ENCODE results near the gene FAM131A. TPM values are rescaled to one million over a fixed set of nuclear protein-coding genes. Genes with fewer than 3 reads are reported as not detected.
A peak's percentile ranks its signal among the peaks of the same experiment; 100 is the strongest.

Gene FAM131A, protein sequence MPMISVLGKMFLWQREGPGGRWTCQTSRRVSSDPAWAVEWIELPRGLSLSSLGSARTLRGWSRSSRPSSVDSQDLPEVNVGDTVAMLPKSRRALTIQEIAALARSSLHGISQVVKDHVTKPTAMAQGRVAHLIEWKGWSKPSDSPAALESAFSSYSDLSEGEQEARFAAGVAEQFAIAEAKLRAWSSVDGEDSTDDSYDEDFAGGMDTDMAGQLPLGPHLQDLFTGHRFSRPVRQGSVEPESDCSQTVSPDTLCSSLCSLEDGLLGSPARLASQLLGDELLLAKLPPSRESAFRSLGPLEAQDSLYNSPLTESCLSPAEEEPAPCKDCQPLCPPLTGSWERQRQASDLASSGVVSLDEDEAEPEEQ
- total RNA-seq = 21.3 and 22.7 TPM in 2 replicates

DNA sequence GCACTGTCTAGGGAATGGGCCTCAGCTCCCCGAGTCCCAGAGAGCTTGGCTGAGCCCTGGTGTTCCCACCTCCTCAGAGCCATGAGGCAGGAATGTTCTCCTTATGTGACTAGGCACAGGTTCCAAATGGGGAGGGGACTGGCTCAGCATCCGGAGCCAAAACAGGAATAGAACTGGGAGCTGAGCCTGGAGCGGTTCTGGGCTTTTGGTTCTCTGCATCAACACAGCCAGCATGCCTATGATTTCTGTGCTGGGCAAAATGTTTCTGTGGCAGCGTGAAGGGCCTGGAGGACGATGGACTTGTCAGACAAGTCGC is at the start of gene FAM131A:
Gene FAM131A, plus strand, starts transcription at position 202 of the 316 bp plus-strand sequence. Its CDS starts 31 bp downstream, at position 233.
- H3K4me3 ChIP-seq (ENCODE audit: low read depth, low read length) = peak within 1 kb of the TSS; percentile 72
- TF ChIP-seq, protein P1, sequence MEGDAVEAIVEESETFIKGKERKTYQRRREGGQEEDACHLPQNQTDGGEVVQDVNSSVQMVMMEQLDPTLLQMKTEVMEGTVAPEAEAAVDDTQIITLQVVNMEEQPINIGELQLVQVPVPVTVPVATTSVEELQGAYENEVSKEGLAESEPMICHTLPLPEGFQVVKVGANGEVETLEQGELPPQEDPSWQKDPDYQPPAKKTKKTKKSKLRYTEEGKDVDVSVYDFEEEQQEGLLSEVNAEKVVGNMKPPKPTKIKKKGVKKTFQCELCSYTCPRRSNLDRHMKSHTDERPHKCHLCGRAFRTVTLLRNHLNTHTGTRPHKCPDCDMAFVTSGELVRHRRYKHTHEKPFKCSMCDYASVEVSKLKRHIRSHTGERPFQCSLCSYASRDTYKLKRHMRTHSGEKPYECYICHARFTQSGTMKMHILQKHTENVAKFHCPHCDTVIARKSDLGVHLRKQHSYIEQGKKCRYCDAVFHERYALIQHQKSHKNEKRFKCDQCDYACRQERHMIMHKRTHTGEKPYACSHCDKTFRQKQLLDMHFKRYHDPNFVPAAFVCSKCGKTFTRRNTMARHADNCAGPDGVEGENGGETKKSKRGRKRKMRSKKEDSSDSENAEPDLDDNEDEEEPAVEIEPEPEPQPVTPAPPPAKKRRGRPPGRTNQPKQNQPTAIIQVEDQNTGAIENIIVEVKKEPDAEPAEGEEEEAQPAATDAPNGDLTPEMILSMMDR (conservative IDR thresholded peaks at IDR 0.05; ENCODE audit: low read depth, low read length) = no peak
- no peak for DNase-seq (ENCODE audit: low read depth)

DNA sequence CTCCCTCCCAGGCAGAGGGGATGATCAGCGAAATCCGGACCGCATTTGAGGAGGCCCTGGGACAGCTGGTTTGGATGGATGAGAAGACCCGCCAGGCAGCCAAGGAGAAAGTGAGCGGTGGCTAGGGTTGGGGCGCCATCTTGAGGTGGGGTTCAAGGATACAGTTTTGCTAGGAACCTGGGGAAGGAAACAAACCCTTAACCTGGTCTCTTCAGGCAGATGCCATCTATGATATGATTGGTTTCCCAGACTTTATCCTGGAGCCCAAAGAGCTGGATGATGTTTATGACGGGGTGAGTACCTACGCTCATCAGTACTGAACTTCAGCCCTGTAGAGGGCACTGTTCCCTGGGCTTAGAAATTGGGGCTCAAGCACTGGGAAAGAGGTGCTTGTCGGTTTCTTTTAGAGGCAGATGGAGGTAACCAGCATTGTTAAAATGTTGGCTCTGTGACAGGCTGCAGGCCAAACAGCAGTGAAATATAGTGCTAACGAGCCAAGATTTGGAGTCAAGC is 47.9 kb upstream of the FAM131A start:
- TF ChIP-seq, protein P1 (conservative IDR thresholded peaks at IDR 0.05; ENCODE audit: low read depth, low read length) = peak; percentile 81
- no peak for DNase-seq (ENCODE audit: low read depth)
- no peak overlapping the region for H3K4me3 ChIP-seq (ENCODE audit: low read depth, low read length)

- TF ChIP-seq, protein P1 (conservative IDR thresholded peaks at IDR 0.05; ENCODE audit: low read depth, low read length) = no peak
Measured at GRCh38 chr3:184290331-184290730, 47.1 kb upstream of the FAM131A start.

GRCh38 chr3:184291044-184291737 is 46.2 kb upstream of the FAM131A start:
- TF ChIP-seq, protein P1 (conservative IDR thresholded peaks at IDR 0.05; ENCODE audit: low read depth, low read length) = no peak

More at GRCh38 chr3:184290331-184290730, 47.1 kb upstream of the FAM131A start:
- DNase-seq (ENCODE audit: low read depth) = no peak
- no peak overlapping the region for H3K4me3 ChIP-seq (ENCODE audit: low read depth, low read length)

GRCh38 chr3:184291738-184292445 is 45.5 kb upstream of the FAM131A start:
- TF ChIP-seq, protein P1 (conservative IDR thresholded peaks at IDR 0.05; ENCODE audit: low read depth, low read length) = no peak
- no peak overlapping the region for H3K4me3 ChIP-seq (ENCODE audit: low read depth, low read length)
- DNase-seq (ENCODE audit: low read depth) = no peak

More at GRCh38 chr3:184291044-184291737, 46.2 kb upstream of the FAM131A start:
- DNase-seq (ENCODE audit: low read depth) = no peak
- H3K4me3 ChIP-seq (ENCODE audit: low read depth, low read length) = no peak overlapping the region

DNA sequence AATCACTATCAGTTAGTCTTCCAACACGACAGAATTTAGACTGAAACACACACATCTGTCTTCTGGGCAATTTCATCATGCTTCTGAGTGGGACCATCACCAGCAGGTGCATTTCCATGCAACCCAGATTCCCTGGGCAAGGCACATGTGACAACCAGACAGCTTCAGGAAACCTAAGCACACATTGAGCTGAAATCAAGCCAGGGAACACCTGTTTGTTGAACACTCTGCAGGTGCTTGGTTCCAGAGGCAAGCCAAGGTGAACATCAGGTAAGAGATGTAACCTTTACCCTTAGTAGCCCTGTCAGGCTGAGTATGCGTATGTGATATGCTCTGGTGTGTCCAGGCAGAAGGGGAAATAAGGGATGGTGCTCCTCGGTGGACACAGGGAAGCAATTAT is 41.6 kb upstream of the FAM131A start:
- H3K4me3 ChIP-seq (ENCODE audit: low read depth, low read length) = no peak overlapping the region
- TF ChIP-seq, protein P1 (conservative IDR thresholded peaks at IDR 0.05; ENCODE audit: low read depth, low read length) = no peak
- DNase-seq (ENCODE audit: low read depth) = no peak

Data from epithelial cell of proximal tubule (primary cell).